ENCODE results near the gene OGFOD2.

GRCh38 chr12:122946690-122947341, 28.2 kb upstream of the OGFOD2 start:
- no peak for TF ChIP-seq MAX (IDR thresholded peaks at IDR 0.05)
- TF ChIP-seq CTCF (IDR thresholded peaks at IDR 0.05; ENCODE audit: low read depth, low read length, missing input control): no peak
- no peak for TF ChIP-seq NR2F2 (IDR thresholded peaks at IDR 0.05)
- no peak for TF ChIP-seq TAF1 (conservative IDR thresholded peaks at IDR 0.05)
- no peak for TF ChIP-seq REST (IDR thresholded peaks at IDR 0.05)
- no peak for TF ChIP-seq RXRA (IDR thresholded peaks at IDR 0.05)
- no peak for TF ChIP-seq ZBTB33 (IDR thresholded peaks at IDR 0.05)
- no peak for TF ChIP-seq YY1 (IDR thresholded peaks at IDR 0.05)
- TF ChIP-seq EGR1 (IDR thresholded peaks at IDR 0.05; ENCODE audit: low read depth in 2 of 2): no peak

All from liver (tissue), 3 donors.